Omental fat pad (tissue), 4 donors: ENCODE measurements around the gene ARL15. TPM values are rescaled to one million over a fixed set of nuclear protein-coding genes. Genes with fewer than 3 reads are reported as not detected.

Experiments used
- ATAC-seq: fragments of 150-250 bp; one replicate; pipeline ENCODE4 v1.9.1; 2016; ENCODE audit warnings: mild to moderate bottlenecking, moderate library complexity; ENCODE audit not compliant: low FRiP score
- DNase-seq: peaks from one replicate; pipeline ENCODE4 v3.0.0-alpha.2; 2019; ENCODE audit warnings: low spot score
- total RNA-seq, 4 donors: library from RNA; depleted of rRNA; stranded (reverse); fragments of >200 nt; gene quantifications; one replicate each; pipeline ENCODE4 v1.1.0, GENCODE V29; 2016
- TF ChIP-seq, protein P1 (sequence below), 3 donors: fragments of 450-650 bp; IDR thresholded peaks; one replicate each; pipeline ENCODE4 v1.5.1; 2016 to 2017; ENCODE audit warnings: antibody characterized with exemption in 3 of 3, mild to moderate bottlenecking in 3 of 3, moderate library complexity in 2 of 3

The ARL15 gene
- total RNA-seq, 4 donors from 2014 or later, result 18.9 to 39.2 (median 29.9) TPM

DNA sequence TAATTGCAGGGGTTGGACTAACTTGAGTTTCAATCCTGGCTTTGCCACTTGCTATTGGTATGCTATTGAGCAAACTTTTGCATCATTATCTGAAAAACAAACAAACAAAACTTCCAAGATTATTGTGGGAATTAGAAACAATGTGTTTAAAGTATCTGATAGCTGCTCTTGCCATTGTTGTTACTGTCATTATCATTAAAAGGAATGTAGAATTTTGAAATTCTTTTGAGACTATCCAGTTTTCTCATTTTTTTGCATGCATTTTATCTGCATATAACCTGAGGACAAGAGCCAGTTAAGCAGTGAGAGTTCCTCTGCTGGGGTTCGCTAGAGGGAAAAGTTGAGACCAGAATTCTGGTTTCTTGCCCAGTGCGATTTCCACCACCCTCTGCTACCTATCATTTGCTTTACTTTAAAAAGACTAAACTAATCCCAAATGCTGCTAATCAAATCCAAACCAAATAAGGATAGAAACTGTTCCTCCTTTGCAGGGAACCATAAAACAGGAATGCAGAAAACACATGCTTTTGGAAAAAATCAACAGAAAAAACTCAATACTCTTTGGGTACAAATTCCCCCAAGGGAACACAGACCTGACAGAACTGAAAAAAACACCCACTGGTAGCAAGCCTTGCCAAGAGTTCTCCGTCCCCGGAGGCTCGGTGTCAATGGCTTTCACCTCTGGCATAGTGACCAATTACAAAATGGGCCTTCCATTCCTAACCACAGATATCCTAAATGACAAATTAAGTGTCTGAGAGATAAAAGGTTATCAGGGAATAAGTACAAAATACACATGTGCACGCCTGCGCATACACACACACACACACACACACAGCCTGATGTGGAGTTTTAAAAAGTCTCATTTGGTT is 373.7 kb downstream of the ARL15 start:
- TF ChIP-seq, protein P1, sequence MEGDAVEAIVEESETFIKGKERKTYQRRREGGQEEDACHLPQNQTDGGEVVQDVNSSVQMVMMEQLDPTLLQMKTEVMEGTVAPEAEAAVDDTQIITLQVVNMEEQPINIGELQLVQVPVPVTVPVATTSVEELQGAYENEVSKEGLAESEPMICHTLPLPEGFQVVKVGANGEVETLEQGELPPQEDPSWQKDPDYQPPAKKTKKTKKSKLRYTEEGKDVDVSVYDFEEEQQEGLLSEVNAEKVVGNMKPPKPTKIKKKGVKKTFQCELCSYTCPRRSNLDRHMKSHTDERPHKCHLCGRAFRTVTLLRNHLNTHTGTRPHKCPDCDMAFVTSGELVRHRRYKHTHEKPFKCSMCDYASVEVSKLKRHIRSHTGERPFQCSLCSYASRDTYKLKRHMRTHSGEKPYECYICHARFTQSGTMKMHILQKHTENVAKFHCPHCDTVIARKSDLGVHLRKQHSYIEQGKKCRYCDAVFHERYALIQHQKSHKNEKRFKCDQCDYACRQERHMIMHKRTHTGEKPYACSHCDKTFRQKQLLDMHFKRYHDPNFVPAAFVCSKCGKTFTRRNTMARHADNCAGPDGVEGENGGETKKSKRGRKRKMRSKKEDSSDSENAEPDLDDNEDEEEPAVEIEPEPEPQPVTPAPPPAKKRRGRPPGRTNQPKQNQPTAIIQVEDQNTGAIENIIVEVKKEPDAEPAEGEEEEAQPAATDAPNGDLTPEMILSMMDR (IDR thresholded peaks at IDR 0.05), result no peak
- DNase-seq (no peak), ATAC-seq (no peak)

- DNase-seq (no peak), ATAC-seq (no peak)
- TF ChIP-seq, protein P1 (IDR thresholded peaks at IDR 0.05), result no peak
Measured at GRCh38 chr5:53934151-53934820, 376.1 kb downstream of the ARL15 start.

DNA sequence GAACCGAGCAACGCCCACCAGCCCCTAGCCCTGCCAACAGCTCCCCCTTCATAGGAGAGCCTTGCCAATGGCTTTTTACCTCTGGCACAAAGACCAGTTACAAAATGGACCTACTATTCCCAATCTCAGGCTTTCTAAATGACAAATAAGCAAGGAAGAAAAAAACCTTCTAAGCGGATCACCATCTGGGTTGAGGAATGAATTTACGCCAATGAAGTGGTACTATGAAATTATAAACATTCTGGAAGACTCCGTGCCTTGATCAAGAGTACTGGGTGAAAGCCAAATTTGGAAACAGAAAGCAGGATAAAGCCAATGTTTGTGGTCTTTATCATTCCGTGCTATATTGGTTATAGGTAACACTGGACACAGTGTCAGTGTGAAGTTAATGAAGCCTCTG is 378.0 kb downstream of the ARL15 start:
- ATAC-seq, result no peak

DNA sequence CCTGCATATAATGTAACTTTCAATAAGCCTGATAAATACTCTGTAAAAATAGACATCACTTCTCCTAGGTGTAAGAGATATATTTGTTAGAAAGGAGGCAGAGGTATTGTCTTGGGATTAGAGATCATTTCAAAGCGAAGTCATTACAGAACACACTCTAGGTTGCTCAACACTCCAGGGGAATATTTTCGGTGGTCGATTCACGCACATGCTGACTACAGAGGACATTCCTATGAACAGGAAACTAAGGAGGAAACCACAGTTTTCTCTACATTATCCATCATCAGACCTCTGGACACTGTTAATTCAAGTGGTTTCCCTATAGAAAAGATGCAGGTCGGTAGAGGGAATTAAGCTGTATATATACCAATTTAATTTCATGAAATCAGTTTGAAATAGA is 379.9 kb downstream of the ARL15 start:
- ATAC-seq (no peak), DNase-seq (no peak)
- TF ChIP-seq, protein P1 (IDR thresholded peaks at IDR 0.05), result no peak

More for the DNA sequence above, 378.0 kb downstream of the ARL15 start:
- no peak for DNase-seq
- TF ChIP-seq, protein P1 (IDR thresholded peaks at IDR 0.05), result no peak

DNA sequence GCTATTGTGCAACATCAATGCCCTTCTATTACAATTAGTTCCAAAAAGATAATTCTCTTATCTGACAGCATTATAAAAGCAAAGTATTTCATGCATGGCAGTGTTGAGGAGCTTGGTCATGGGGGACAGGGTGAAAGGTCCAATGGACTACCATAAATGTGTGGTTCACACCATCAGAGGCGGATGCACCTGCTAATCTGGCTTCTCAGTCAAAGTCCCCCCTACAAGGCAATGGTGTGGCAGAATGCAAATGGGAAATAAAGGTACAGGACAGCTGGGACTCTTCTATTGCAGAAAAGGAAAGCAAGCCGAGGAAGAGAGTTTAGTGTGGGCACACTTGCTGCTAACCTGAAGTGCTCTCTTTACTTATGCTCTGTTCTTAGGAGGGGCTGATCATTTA is 380.8 kb downstream of the ARL15 start:
- TF ChIP-seq, protein P1 (IDR thresholded peaks at IDR 0.05), result no peak
- DNase-seq, result no peak
- ATAC-seq, result no peak

- ATAC-seq (no peak), DNase-seq (no peak)
- TF ChIP-seq, protein P1 (IDR thresholded peaks at IDR 0.05), result no peak
Measured at GRCh38 chr5:53929152-53929551, 381.2 kb downstream of the ARL15 start.
